HepG2 (cell line): ENCODE measurements around the gene SPINK6. TPM values are rescaled to one million over a fixed set of nuclear protein-coding genes. Genes with fewer than 3 reads are reported as not detected.

ENCODE experiments used
- ATAC-seq: fragments of 200-7000 bp; cut with Tn5 transposase; 3 replicates; pipeline ENCODE4 v1.9.1; 2020; ENCODE audit warnings: mild to moderate bottlenecking, moderate library complexity
- BruUV-seq: library from RNA; stranded (reverse); fragments of 400-500 nt; replicated peaks from 2 replicates; lab custom pipeline; 2021; lab: Mats Ljungman, UMichigan
- CTCF ChIA-PET: fragments of 300-600 bp; formaldehyde crosslinking; extraction: SDS; loops from one replicate; lab custom pipeline; 2021; ENCODE audit warnings: low total read pairs, inconsistent platforms, low intra/inter-chr PET ratio; lab: Yijun Ruan, JAX
- POLR2A ChIA-PET: fragments of 350-600 bp; sonication (Branson Sonifier 250); formaldehyde crosslinking; loops from one replicate; lab custom pipeline; 2020; ENCODE audit warnings: antibody characterized with exemption, inconsistent platforms; lab: Yijun Ruan, JAX
- DNase-seq: peaks from one replicate; pipeline ENCODE4 v3.0.0-alpha.2; 2015; ENCODE audit warnings: low spot score
- FAIRE-seq: peaks from 3 replicates; lab custom pipeline; 2011; peaks lifted over from hg19 to GRCh38; lab: Jason Lieb, UNC
- H2AFZ ChIP-seq: one replicate; pipeline ENCODE4 v1.6.1; 2011; ENCODE audit warnings: low read length, inconsistent platforms
- H3K27ac ChIP-seq: fragments of 300-600 bp; 3 replicates; pipeline ENCODE4 v1.8.0; 2011; ENCODE audit warnings: mixed run types, mild to moderate bottlenecking, mixed read lengths, low read length, inconsistent platforms; ENCODE audit not compliant: insufficient read depth; ENCODE audit errors: extremely low read length
- H3K27me3 ChIP-seq, 2 experiments: fragments of 200-600 bp in 1 of 2; 2 replicates in 1 of 2; 3 replicates in 1 of 2; pipeline versions ENCODE4 v1.6.0 to v1.8.0; 2011; ENCODE audit warnings: low read length in 2 of 2, mild to moderate bottlenecking in 2 of 2, moderate library complexity in 2 of 2, inconsistent platforms in 1 of 2; ENCODE audit not compliant: insufficient read depth in 2 of 2, control insufficient read depth in 1 of 2
- H3K36me3 ChIP-seq, 2 experiments: fragments of 200-600 bp in 1 of 2; replicated peaks in 1 of 2; 2 replicates in 1 of 2; 3 replicates in 1 of 2; pipeline versions ENCODE4 v1.5.1 to v1.8.0; 2011; ENCODE audit warnings: low read length in 2 of 2, inconsistent platforms in 1 of 2; ENCODE audit not compliant: insufficient read depth in 2 of 2, control insufficient read depth in 1 of 2
- H3K4me1 ChIP-seq: 2 replicates; pipeline ENCODE4 v1.5.1; 2012; ENCODE audit warnings: low read length, inconsistent platforms; ENCODE audit not compliant: insufficient read depth
- H3K4me2 ChIP-seq: 2 replicates; pipeline ENCODE4 v1.6.0; 2011; ENCODE audit warnings: low read depth, low read length, inconsistent platforms
- H3K4me3 ChIP-seq, 3 experiments: fragments of 200-600 bp in 1 of 3; sonication (generic), shearing (Covaris generic) in 1 of 3; replicated peaks in 1 of 3; 2 replicates each; pipeline ENCODE4 v1.5.1; 2011 to 2016; ENCODE audit warnings: low read length in 3 of 3, inconsistent platforms in 2 of 3, low read depth in 2 of 3, mild to moderate bottlenecking in 2 of 3, control low read depth in 1 of 3, mixed read lengths in 1 of 3; ENCODE audit not compliant: insufficient read depth in 1 of 3
- H3K79me2 ChIP-seq: one replicate; pipeline ENCODE4 v1.6.1; 2011; ENCODE audit warnings: low read length, inconsistent platforms; ENCODE audit not compliant: insufficient read depth
- H3K9ac ChIP-seq: 2 replicates; pipeline ENCODE4 v1.6.0; 2011; ENCODE audit warnings: mild to moderate bottlenecking, low read depth, low read length, inconsistent platforms; ENCODE audit not compliant: insufficient read depth
- H3K9me3 ChIP-seq: 2 replicates; pipeline ENCODE4 v1.5.1; 2012; ENCODE audit warnings: mild to moderate bottlenecking, low read length
- H4K20me1 ChIP-seq: 2 replicates; pipeline ENCODE4 v1.6.0; 2011; ENCODE audit warnings: inconsistent platforms, mild to moderate bottlenecking, low read length, moderate library complexity; ENCODE audit not compliant: insufficient read depth
- EZH2 ChIP-seq: conservative IDR thresholded peaks from 2 replicates; pipeline ENCODE4 v1.6.1; 2012; ENCODE audit warnings: mild to moderate bottlenecking, low read depth, low read length, moderate library complexity
- PRMT3 ChIP-seq: sonication (generic); formaldehyde crosslinking; IDR thresholded peaks from 2 replicates; pipeline ENCODE4 v1.8.1; 2022; ENCODE audit warnings: low read depth, mild to moderate bottlenecking, moderate library complexity, missing genetic modification reagents, borderline replicate concordance
- SOX5 ChIP-seq: IDR thresholded peaks from 2 replicates; pipeline ENCODE4 v1.6.1; 2016; ENCODE audit warnings: borderline replicate concordance
- ZFP1 ChIP-seq: IDR thresholded peaks from 2 replicates; pipeline ENCODE4 v1.6.1; 2016
- ZNF207 ChIP-seq: fragments of 450-650 bp; IDR thresholded peaks from 2 replicates; pipeline ENCODE4 v1.6.1; 2016; ENCODE audit warnings: antibody characterized with exemption, borderline replicate concordance
- ZNF235 ChIP-seq: sonication (generic); formaldehyde crosslinking; IDR thresholded peaks from 2 replicates; pipeline ENCODE4 v1.8.1; 2023; ENCODE audit warnings: mild to moderate bottlenecking, missing genetic modification reagents, borderline replicate concordance
- WGBS: methylation state at CpG from one replicate; pipeline ENCODE4 v1.1.6; 2017; ENCODE audit warnings: low lambda C conversion rate; 5-methylcytosine and 5-hydroxymethylcytosine counted together
- in situ Hi-C: cut with HindIII; loops from 2 replicates; pipeline ENCODE4 v1.10.0; 2017; ENCODE audit warnings: low pct_unique_long_range_greater_than_20kb; ENCODE audit not compliant: extremely low pct_ligation_motif_present
- intact Hi-C: fragments of 100-400 bp; cut with micrococcal nuclease; formaldehyde crosslinking; loops from one replicate; pipeline ENCODE4 v1.10.0; 2022; ENCODE audit not compliant: unreplicated experiment
- polyA plus RNA-seq, 8 experiments: library from polyadenylated mRNA; depleted of rRNA in 3 of 8; stranded (reverse) in 7 of 8; unstranded in 1 of 8; fragments of >200 nt; fragmentation: Illumina TruSeq in 4 of 8; extraction: Trizol in 4 of 8; gene quantifications; 2 replicates each; pipeline versions ENCODE4 v1.2.1 to v1.2.3, GENCODE V29; 2011 to 2016; ENCODE audit warnings: low read depth in 4 of 8, missing spikeins in 1 of 8, mixed read lengths in 1 of 8; ENCODE audit not compliant: insufficient read depth in 1 of 8
- total RNA-seq, 5 experiments: library from RNA; depleted of rRNA; stranded (reverse); fragments of >200 nt; fragmentation: Illumina TruSeq; extraction: Trizol; gene quantifications; 2 replicates each; pipeline ENCODE4 v1.2.3, GENCODE V29; 2016; ENCODE audit warnings: low read depth in 1 of 5
- TF ChIP-seq, protein P1 (sequence below): sonication (generic); formaldehyde crosslinking; IDR thresholded peaks from 2 replicates; pipeline ENCODE4 v1.4.0; 2020; ENCODE audit warnings: missing genetic modification reagents, low read depth, mild to moderate bottlenecking, borderline replicate concordance
- TF ChIP-seq, protein P2 (sequence below): sonication (generic); formaldehyde crosslinking; IDR thresholded peaks from 2 replicates; pipeline ENCODE4 v1.4.0; 2020; ENCODE audit warnings: missing genetic modification reagents, borderline replicate concordance
- TF ChIP-seq, protein P3 (sequence below): sonication (generic); formaldehyde crosslinking; conservative IDR thresholded peaks from 2 replicates; pipeline ENCODE4 v1.8.0; 2022; ENCODE audit warnings: missing genetic modification reagents

The SPINK6 gene
- total and polyA plus RNA-seq, 2 of the 13 experiments (the other 11 are each of a cell fraction or from before 2014, with no cell fraction given) = not detected

DNA sequence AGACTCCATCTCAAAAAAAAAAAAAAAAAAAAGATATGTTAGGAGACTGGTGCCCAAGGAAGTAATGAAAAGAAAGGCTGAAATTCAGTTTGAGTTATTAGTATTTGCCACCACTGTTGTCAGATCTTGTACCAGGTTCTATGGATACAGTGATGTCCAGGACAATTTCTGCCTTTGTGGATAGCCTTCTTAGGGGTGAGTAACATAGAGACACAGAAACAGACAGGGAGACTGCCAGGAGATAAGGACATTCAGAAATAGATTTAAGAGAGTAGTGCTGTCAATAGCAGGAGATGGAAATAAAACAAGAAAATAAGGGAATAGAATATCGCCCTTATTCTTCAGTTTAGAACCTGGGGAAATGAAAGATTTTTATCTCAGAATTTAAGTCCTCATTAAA, 40.8 kb upstream of the SPINK6 start:
- DNase-seq (no peak), FAIRE-seq (no peak), ATAC-seq (no peak)
- in situ Hi-C loops = no loop called here
- Histone ChIP-seq H3K4me2 (no peak overlapping the region), H2AFZ (no peak overlapping the region), H3K27ac (no peak overlapping the region), H3K4me3 (no peak overlapping the region), H3K4me1 (no peaks in the 10 kb centered on the region), H3K27me3 (no peaks in the 10 kb centered on the region), H3K9me3 (no peaks in the 10 kb centered on the region), H4K20me1 (no peaks in the 10 kb centered on the region), H3K36me3 (no peaks in the 10 kb centered on the region), H3K9ac (no peak overlapping the region), H3K79me2 (no peaks in the 10 kb centered on the region)
- 3% methylated on average over 1 of the region's 1 CpG for WGBS
- intact Hi-C loops = no loop called here
- BruUV-seq = no TSS peak
- CTCF ChIA-PET = no interaction called here
- TF ChIP-seq ZNF207 (no peak), ZFP1 (no peak), PRMT3 (CRISPR knock-in tag) (no peak), EZH2 (no peak), SOX5 (CRISPR knock-in tag) (no peak), ZNF235 (no peak)
- TF ChIP-seq, protein P1, sequence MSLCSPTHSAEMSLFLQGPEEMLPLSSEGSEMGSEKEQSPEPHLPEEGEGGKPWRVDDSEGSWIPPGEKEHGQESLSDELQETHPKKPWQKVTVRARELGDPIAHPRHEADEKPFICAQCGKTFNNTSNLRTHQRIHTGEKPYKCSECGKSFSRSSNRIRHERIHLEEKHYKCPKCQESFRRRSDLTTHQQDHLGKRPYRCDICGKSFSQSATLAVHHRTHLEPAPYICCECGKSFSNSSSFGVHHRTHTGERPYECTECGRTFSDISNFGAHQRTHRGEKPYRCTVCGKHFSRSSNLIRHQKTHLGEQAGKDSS (CRISPR knock-in tag) = no peak
- TF ChIP-seq, protein P2, sequence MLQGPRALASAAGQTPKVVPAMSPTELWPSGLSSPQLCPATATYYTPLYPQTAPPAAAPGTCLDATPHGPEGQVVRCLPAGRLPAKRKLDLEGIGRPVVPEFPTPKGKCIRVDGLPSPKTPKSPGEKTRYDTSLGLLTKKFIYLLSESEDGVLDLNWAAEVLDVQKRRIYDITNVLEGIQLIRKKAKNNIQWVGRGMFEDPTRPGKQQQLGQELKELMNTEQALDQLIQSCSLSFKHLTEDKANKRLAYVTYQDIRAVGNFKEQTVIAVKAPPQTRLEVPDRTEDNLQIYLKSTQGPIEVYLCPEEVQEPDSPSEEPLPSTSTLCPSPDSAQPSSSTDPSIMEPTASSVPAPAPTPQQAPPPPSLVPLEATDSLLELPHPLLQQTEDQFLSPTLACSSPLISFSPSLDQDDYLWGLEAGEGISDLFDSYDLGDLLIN (CRISPR knock-in tag) = no peak
- TF ChIP-seq, protein P3, sequence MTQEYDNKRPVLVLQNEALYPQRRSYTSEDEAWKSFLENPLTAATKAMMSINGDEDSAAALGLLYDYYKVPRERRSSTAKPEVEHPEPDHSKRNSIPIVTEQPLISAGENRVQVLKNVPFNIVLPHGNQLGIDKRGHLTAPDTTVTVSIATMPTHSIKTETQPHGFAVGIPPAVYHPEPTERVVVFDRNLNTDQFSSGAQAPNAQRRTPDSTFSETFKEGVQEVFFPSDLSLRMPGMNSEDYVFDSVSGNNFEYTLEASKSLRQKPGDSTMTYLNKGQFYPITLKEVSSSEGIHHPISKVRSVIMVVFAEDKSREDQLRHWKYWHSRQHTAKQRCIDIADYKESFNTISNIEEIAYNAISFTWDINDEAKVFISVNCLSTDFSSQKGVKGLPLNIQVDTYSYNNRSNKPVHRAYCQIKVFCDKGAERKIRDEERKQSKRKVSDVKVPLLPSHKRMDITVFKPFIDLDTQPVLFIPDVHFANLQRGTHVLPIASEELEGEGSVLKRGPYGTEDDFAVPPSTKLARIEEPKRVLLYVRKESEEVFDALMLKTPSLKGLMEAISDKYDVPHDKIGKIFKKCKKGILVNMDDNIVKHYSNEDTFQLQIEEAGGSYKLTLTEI (CRISPR knock-in tag) = no peak
- POLR2A ChIA-PET = no interaction called here
